VCaP (cell line): ENCODE measurements around the gene APOH.

Source experiments
- H3K27ac ChIP-seq: fragments of 450-650 bp; 2 replicates; pipeline ENCODE4 v1.5.1; 2017
- CTCF ChIP-seq: fragments of 450-650 bp; conservative IDR thresholded peaks from 2 replicates; pipeline ENCODE4 v1.5.1; 2017; ENCODE audit warnings: mild to moderate bottlenecking, moderate library complexity

APOH gene

GRCh38 chr17:66187718-66188117 lies 41.5 kb downstream of the APOH start:
- no peak overlapping the region for H3K27ac ChIP-seq
- TF ChIP-seq CTCF = no peak

GRCh38 chr17:66185862-66186261 lies 43.4 kb downstream of the APOH start:
- H3K27ac ChIP-seq = no peak overlapping the region
- no peak for TF ChIP-seq CTCF

DNA sequence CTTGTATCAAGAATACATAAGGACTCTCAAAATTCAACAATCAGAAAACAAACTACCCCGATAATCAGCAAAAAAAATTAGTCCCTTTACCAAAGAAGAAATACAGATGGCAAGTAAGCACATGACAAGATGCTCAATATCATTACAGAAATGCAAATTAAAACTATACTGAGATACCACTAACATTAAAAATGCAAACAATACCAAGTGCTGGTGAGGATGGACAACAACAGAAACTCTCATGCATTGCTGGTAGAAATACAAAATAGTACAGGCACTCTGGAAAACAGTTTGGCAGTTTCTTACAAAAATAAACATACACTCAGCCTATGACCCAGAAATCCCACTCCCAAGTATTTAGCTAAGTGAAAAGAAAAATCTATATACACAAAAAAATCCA lies 44.8 kb downstream of the APOH start:
- no peak overlapping the region for H3K27ac ChIP-seq
- TF ChIP-seq CTCF = no peak

GRCh38 chr17:66183529-66183928 lies 45.7 kb downstream of the APOH start:
- H3K27ac ChIP-seq = no peak overlapping the region
- no peak for TF ChIP-seq CTCF

DNA sequence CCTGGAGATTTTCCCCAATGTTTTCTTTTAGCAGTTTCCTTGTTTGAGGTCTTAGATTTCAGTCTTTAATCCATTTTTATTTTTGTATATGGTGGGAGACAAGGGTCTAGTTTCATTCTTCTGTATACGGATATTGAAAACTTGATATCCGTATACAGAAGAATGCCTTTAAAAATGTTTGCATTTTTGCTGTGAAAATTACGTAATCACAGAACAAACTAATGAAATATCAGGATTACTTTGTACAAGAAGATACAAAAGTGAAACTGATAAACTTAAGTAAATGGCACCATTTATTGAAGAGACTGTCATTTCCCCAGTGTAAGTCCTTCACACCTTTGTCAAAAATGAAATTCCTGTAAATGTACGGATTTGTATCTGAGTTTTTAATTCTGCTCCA lies 50.6 kb downstream of the APOH start:
- TF ChIP-seq CTCF = no peak
- no peak overlapping the region for H3K27ac ChIP-seq

GRCh38 chr17:66177048-66177447 lies 52.2 kb downstream of the APOH start:
- H3K27ac ChIP-seq = no peak overlapping the region

GRCh38 chr17:66175892-66176291 lies 53.3 kb downstream of the APOH start:
- TF ChIP-seq CTCF = no peak
- H3K27ac ChIP-seq = no peak overlapping the region

More at GRCh38 chr17:66177048-66177447, 52.2 kb downstream of the APOH start:
- no peak for TF ChIP-seq CTCF
